ENCODE data around the gene TMEM45A.

Gene TMEM45A

DNA sequence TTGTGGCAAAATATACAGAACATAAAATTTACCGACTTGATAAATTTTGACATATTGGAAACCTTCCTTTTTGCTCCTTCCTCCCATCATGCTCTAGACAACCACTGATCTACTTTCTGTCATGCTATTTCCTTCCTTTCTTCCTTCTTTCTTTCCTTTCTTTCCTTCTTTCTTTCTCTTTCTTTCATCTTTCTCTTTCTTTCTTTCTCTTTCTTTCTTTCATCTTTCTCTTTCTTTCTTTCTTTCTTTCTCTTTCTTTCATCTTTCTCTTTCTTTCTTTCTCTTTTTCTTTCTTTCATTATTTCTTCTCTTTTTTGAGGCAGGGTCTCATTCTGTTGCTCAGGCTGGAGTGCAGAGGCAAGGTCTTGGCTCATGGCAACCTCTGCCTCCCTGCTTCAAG is 8.9 kb upstream of the TMEM45A start:
- TF ChIP-seq EZH2phosphoT487 (IDR thresholded peaks at IDR 0.05; ENCODE audit: low read depth): no peak
- TF ChIP-seq, protein P1, sequence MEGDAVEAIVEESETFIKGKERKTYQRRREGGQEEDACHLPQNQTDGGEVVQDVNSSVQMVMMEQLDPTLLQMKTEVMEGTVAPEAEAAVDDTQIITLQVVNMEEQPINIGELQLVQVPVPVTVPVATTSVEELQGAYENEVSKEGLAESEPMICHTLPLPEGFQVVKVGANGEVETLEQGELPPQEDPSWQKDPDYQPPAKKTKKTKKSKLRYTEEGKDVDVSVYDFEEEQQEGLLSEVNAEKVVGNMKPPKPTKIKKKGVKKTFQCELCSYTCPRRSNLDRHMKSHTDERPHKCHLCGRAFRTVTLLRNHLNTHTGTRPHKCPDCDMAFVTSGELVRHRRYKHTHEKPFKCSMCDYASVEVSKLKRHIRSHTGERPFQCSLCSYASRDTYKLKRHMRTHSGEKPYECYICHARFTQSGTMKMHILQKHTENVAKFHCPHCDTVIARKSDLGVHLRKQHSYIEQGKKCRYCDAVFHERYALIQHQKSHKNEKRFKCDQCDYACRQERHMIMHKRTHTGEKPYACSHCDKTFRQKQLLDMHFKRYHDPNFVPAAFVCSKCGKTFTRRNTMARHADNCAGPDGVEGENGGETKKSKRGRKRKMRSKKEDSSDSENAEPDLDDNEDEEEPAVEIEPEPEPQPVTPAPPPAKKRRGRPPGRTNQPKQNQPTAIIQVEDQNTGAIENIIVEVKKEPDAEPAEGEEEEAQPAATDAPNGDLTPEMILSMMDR (IDR thresholded peaks at IDR 0.05; ENCODE audit: low read depth, low read length): no peak
- Histone ChIP-seq H3K27me3 (ENCODE audit: low read depth, low read length) (peaks cover 10% of the 10 kb centered on the region), H3K9ac (ENCODE audit: low read length) (no peak overlapping the region), H3K9me3 (ENCODE audit: insufficient read depth, low read length) (no peaks in the 10 kb centered on the region), H4K20me1 (ENCODE audit: insufficient read depth, low read length) (no peaks in the 10 kb centered on the region), H3K4me3 (ENCODE audit: low read length) (no peak overlapping the region), H3K79me2 (ENCODE audit: low read length) (no peaks in the 10 kb centered on the region), H2AFZ (ENCODE audit: low read depth, low read length) (no peak overlapping the region), H3K4me2 (ENCODE audit: low read length) (no peak overlapping the region), H3K4me1 (ENCODE audit: low read length) (no peaks in the 10 kb centered on the region), H3K27ac (ENCODE audit: low read length) (no peak overlapping the region), H3K36me3 (replicated peaks; ENCODE audit: low read depth, low read length) (no peaks in the 10 kb centered on the region)

DNA sequence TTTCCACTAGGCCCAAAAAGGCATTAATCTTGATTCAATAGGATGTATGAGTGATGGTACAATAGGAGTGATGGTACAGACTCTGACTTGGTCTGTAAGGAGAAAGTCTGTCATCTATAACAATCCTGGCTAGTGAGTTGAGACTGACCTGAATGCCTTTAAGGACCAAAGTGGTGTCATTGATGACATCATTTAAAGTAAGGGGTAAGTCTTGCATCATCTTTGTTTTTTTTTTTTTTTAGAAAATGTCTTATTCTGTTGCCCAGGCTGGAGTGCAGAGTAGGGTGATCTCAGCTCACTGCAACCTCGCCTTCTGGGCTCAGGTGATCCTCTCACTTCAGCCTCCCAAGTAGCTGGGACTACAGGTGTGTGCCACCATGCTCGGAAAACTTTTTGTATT is 5.6 kb upstream of the TMEM45A start:
- no peak overlapping the region for H2AFZ ChIP-seq (ENCODE audit: low read depth, low read length)
- peaks cover 2% of the 10 kb centered on the region; the same call in 1 of the 2 replicates for H3K4me1 ChIP-seq (ENCODE audit: low read length)
- H3K79me2 ChIP-seq (ENCODE audit: low read length): no peaks in the 10 kb centered on the region
- H3K36me3 ChIP-seq (replicated peaks; ENCODE audit: low read depth, low read length): no peaks in the 10 kb centered on the region
- no peak overlapping the region for H3K9ac ChIP-seq (ENCODE audit: low read length)
- no peak overlapping the region for H3K27ac ChIP-seq (ENCODE audit: low read length)
- H3K4me3 ChIP-seq (ENCODE audit: low read length): no peak overlapping the region
- peaks cover 25% of the 10 kb centered on the region for H3K27me3 ChIP-seq (ENCODE audit: low read depth, low read length)
- no peaks in the 10 kb centered on the region for H4K20me1 ChIP-seq (ENCODE audit: insufficient read depth, low read length)
- no peaks in the 10 kb centered on the region for H3K9me3 ChIP-seq (ENCODE audit: insufficient read depth, low read length)
- TF ChIP-seq, protein P1 (IDR thresholded peaks at IDR 0.05; ENCODE audit: low read depth, low read length): no peak
- TF ChIP-seq EZH2phosphoT487 (IDR thresholded peaks at IDR 0.05; ENCODE audit: low read depth): no peak
- no peak overlapping the region for H3K4me2 ChIP-seq (ENCODE audit: low read length)

DNA sequence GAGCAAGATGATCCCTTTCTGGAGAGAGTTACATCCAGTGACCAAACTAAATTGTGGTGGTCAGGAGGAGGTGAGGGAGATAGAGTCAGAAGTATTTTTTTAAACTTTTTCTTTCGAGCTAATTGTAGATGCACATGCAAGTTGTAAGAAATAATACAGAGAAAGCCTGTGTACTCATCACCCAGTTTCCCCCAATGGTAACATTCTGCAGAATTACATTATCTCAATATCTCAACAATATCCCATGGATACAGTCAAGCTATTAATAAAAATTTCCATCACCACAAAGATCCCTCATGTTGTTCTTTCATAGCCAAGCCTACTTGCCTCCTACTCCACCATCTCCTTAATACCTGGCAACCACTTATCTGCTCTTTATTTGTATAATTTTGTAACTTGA is 3.3 kb upstream of the TMEM45A start:
- Histone ChIP-seq H2AFZ (ENCODE audit: low read depth, low read length) (no peak overlapping the region), H3K4me1 (ENCODE audit: low read length) (peaks cover 8% of the 10 kb centered on the region; the same call in 1 of the 2 replicates), H3K9me3 (ENCODE audit: insufficient read depth, low read length) (no peaks in the 10 kb centered on the region), H4K20me1 (ENCODE audit: insufficient read depth, low read length) (no peaks in the 10 kb centered on the region), H3K4me3 (ENCODE audit: low read length) (no peak overlapping the region), H3K27me3 (ENCODE audit: low read depth, low read length) (peaks cover 23% of the 10 kb centered on the region), H3K79me2 (ENCODE audit: low read length) (no peaks in the 10 kb centered on the region), H3K27ac (ENCODE audit: low read length) (no peak overlapping the region), H3K4me2 (ENCODE audit: low read length) (no peak overlapping the region), H3K36me3 (replicated peaks; ENCODE audit: low read depth, low read length) (no peaks in the 10 kb centered on the region), H3K9ac (ENCODE audit: low read length) (no peak overlapping the region)
- TF ChIP-seq EZH2phosphoT487 (IDR thresholded peaks at IDR 0.05; ENCODE audit: low read depth): no peak
- TF ChIP-seq, protein P1 (IDR thresholded peaks at IDR 0.05; ENCODE audit: low read depth, low read length): no peak

DNA sequence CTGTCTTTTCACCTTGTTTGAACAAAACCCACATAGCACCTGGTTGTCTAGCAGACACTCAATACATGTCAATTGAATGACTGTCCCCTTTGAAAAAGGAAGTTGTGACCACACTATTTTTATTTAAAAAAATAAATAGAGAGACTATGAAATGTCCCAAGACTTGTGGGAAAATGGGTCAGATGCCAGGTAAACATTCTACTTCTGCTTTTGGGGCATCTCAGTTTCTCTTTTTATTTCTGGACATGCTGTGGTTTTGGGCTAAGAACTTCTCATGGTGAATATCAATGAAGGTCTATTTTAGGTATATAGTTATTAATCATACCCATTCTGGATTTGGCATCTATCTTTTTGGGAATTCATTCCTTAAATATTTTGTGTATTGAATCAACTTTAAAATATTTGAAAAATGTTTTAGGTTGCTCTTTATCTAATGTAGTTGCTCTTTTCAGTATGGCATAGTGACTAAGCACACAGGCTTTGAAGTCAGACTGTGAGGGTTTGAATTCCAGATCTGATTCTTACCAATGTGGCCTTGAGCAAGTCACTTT is 4.4 kb downstream of the TMEM45A start:
- Histone ChIP-seq H3K36me3 (replicated peaks; ENCODE audit: low read depth, low read length) (peaks cover 3% of the 10 kb centered on the region), H3K4me3 (ENCODE audit: low read length) (no peak overlapping the region), H3K27me3 (ENCODE audit: low read depth, low read length) (peaks cover 3% of the 10 kb centered on the region; the same call in 1 of the 2 replicates), H4K20me1 (ENCODE audit: insufficient read depth, low read length) (no peaks in the 10 kb centered on the region), H2AFZ (ENCODE audit: low read depth, low read length) (no peak overlapping the region), H3K79me2 (ENCODE audit: low read length) (no peaks in the 10 kb centered on the region), H3K9ac (ENCODE audit: low read length) (no peak overlapping the region), H3K27ac (ENCODE audit: low read length) (peak overlapping the region; percentile 57), H3K4me2 (ENCODE audit: low read length) (peak overlapping the region; percentile 52), H3K4me1 (ENCODE audit: low read length) (peaks cover 41% of the 10 kb centered on the region), H3K9me3 (ENCODE audit: insufficient read depth, low read length) (no peaks in the 10 kb centered on the region)
- TF ChIP-seq, protein P1 (IDR thresholded peaks at IDR 0.05; ENCODE audit: low read depth, low read length): no peak
- no peak for TF ChIP-seq EZH2phosphoT487 (IDR thresholded peaks at IDR 0.05; ENCODE audit: low read depth)

Measured in OCI-LY3 (cell line).